NCI-H82 treated with DMSO at 0.1 percent for 48 hours (cell line): ENCODE measurements around the gene PPP2R5C.

Experiments used
- DNase-seq: peaks from one replicate; lab custom pipeline; 2025; ENCODE audit not compliant: unreplicated experiment; lab: John Stamatoyannopoulos, UW

The PPP2R5C gene

GRCh38 chr14:101813171-101813759 is 51.8 kb downstream of the PPP2R5C start:
- DNase-seq, result no peak

- DNase-seq, result no peak
These were observed 52.3 kb downstream of the PPP2R5C start for GRCh38 chr14:101813833-101814232.

DNA sequence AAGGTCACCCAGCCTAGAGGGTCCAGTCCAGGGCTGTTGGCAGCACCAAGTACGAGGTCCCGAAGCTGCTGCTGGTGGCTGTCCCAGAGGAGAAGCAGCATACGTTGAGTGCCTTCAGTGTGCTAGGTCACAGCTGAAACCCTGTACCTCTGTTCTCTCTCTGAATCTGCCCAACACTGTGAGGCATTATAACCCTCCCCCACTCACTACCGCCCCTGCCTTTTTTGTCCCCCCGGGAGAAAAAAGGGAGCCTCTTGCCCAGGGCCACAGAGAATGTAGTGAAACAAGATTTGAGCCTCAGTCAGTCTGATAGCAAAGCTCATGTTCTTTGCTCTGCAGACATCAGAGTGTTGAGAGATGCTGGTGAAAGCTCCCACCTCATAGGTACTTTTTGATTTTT is 53.4 kb downstream of the PPP2R5C start:
- no peak for DNase-seq

DNA sequence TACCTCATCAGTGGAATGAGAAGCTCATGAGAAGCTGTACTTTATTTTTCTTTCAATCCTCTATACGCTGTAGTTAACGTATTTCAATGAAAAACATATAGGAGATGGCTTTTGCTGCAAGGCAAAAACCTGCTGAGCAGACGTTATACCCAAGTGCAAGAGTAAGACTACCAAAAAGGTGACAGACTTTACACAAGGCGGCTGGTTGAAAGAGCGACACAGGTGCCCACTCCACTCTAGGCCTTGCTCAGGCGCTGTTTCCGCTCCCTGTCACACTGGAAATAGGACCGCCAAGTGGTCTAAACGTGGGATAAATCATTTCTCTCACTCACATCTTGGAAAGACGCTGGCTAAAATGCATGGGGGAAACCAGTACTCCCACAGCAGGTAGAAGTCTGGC is 54.5 kb downstream of the PPP2R5C start:
- DNase-seq, result no peak

GRCh38 chr14:101817501-101818001 is 56.0 kb downstream of the PPP2R5C start:
- no peak for DNase-seq

DNA sequence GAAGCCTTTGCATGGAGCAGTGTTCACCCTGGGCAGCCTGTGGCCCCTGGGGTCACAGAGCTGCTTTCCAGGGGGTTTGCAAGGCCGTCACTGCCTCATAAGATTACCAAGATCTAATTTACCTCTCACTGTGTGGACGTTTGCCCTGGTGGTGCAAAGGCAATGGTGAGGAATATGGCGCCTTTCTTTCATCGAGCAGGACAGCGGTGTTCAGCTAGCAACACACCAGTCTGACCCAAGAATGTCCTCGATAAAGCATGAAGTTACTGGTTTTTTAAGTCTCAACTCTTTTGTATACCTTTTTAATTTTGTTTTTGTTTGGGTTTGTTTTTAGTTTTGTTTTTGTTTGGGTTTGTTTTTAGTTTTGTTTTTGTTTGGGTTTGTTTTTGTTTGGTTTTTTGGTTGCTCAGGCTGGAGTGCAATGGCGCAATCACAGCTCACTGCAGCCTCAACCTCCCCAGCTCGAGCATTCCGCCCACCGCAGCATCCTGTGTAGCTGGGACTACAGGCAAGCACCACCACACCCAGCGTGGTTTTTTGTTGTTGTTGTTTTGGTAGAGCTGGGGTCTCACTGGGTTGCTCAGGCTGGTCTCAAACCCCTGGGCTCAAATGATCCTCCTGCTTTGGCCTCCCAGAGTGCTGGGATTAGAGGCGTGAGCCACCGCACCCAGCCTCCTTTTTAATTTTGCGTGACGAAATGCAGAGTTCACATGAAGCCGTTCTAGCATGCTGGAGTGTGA is 57.9 kb downstream of the PPP2R5C start:
- no peak for DNase-seq

DNA sequence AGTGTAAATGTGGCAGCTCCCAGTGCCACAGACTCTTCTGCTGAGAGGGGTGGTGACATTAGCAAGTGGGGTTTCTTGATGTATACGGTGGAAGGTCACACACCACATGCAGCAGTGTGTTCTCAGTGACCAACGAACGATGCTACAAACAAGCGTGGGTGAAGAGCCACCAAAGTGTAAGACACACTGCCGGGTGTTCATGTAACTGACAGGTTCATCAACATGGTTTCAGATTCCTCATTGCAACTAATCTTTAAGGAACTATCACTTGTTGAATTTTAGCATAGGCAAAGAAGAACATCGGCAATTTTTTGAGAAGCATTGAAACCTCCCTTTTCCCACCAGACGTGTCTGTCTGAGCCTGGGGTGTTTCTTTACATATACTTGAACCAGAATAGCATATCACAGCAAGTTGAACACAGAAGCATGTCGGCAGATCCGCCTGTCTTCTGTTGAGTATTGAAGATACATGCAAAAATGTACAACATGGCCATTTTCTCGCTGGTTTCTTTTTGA is 58.8 kb downstream of the PPP2R5C start:
- no peak for DNase-seq

- DNase-seq, result no peak
These were observed 60.0 kb downstream of the PPP2R5C start for GRCh38 chr14:101821528-101821927.

DNA sequence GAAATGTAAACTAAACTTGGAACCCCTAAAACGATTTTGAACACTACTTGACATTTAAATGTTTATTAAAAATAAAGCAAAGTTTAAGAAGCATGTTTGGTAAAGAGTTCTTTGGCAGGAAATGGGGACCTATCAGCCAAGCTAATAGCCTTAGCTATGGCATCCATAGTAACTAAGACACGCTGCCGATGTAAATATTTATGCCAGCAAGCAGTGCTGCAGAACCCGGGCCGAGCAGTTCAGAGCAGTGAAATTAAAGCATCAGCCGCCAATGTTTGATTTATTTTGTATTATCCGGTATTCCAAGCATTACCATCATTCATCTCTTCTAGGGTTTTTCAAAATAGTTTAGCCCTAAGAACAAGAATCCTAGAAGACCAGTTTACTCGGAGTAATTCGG is 61.6 kb downstream of the PPP2R5C start:
- DNase-seq, result no peak

DNA sequence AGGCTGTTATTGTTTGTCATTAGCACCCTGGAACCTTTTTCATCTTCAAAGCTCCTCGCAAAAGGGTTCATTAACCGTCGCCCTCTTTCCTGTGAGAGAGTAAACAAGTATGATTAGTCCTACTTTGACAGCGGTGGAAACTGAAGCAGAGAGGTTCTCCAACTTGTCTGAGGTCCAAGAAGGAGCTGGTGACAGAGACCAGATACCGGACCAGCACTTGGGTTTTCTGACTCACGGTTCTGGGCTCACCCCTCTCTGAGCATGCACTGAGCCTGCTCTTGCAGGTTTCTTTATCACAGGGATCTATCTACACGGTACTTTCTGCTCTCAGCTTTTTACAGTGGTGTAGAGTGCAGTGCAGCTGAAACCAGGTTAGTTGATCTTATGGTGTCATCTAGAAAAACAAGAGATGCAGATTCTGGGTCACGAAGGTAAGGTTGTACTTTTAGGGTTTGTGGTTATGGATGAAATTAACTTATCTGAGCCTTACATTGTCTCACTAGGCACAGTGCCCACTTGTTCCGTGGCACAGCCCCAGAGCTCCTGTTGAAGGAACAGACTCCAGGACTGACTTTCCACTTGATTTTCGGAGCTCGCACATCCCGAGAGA is 62.1 kb downstream of the PPP2R5C start:
- DNase-seq, result no peak

DNA sequence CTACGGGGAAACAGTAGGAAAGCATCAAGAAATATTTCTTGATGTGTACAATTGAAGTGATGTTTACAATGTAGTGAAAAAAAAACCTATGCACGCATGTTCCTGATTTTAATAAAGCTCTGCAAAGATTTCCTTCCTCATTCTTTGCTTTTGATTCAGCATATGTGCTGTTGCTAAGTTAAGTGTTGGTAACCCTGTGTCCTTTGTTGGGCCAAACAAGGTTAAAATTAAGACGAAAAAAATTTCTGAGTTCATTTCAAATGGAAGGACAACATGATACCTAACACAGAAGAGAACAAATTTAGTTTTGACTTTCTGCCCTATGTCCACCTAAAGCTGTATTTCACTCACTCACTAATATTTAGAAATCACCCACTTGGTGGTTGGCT is 62.8 kb downstream of the PPP2R5C start:
- no peak for DNase-seq

- no peak for DNase-seq
These were observed 64.3 kb downstream of the PPP2R5C start for GRCh38 chr14:101825797-101826196.

DNA sequence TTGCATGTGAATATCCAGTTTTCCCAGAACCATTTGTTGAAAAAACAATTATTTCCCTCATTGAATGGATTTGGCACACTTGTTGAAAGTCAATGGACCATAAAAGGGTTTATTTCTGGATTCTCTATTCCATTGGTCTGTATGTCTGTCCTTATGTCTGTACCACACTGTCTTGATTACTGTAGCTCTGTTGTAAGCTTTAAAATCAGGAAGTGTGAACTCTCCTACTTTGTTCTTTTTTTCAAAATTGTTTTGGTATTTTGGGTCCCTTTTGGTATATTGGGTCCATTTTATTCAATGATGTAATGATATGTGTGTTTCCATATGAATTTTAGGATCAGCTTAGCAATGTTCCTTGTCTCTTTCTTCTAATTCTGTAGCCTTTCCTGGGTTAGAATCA is 64.8 kb downstream of the PPP2R5C start:
- DNase-seq, result no peak

DNA sequence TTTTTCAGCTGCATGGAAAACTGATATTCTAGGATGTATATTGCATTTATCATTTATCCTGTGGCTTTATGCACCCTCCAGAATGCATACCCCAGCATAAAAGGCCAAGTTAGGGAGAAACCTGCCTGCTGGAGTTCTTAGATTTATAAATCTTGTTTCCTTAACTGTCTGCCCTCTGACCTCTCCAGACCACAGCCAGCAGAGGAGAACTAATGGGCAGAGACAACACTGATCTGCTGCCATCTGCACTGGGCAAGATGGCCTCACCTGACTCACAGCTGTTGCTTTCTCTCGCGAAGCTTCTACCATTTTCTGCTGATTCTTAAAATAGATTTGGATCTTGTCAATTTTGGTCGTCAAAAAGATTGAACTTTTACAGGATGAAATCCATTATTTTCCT is 65.8 kb downstream of the PPP2R5C start:
- DNase-seq, result no peak

- DNase-seq, result no peak
These were observed 66.5 kb downstream of the PPP2R5C start for GRCh38 chr14:101828046-101828445.

- no peak for DNase-seq
These were observed 68.8 kb downstream of the PPP2R5C start for GRCh38 chr14:101830271-101830670.

DNA sequence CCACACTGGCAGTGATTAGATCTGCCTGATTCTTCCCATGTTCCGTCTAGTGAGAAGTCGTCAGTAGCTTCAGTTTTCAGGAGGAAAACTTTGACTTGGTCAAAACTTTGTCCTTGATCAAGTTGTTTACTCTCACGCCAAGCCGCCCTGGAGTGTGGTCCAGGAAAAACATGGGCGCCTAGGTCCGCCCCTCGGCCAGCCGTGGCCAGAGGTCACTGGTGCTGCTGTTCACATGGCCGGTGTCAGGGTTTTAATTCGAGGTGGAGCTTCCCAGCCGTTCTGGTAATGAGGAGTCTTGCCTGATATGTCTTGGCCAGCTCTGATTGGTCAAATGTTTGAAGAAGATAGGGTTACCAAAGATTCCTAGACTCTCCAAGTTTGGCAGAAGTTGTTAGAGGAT is 71.5 kb downstream of the PPP2R5C start:
- no peak for DNase-seq

- no peak for DNase-seq
These were observed 72.9 kb downstream of the PPP2R5C start for GRCh38 chr14:101834397-101834796.

DNA sequence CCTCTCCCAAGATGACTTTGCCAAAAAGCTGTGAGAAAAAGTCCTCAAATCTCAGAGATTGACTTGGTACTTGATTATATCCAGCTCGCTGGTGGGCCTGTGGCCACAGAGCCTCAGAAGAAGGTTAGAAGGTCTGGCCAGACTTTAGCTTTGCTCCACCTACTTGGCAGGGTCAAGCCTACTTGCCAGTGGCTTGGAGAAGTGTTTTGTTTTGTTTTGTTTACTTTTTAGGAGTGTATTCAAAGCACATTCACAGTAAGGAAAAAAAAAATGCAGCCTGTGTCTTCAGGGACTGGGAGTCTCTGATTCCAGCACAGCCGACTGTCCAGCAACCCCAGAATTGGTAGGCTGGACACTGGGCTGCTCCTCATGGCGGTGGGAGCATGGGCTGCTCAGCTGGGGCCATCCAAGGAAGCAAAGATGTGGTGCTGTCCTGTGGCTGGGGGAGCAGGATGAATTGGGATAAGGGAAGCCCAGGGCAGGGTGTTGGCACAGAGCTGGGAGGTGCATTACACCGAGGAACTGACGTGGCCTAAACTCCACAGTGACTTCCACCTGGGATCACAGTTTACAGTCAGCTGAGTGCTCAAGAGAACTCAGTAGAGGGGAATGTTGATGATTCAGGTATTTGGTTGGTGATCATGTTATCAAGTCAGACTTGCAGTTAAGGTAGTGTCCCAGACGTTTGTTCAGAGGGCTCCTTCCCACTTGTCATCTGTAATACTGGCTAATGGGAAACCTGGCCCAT is 73.5 kb downstream of the PPP2R5C start:
- no peak for DNase-seq

DNA sequence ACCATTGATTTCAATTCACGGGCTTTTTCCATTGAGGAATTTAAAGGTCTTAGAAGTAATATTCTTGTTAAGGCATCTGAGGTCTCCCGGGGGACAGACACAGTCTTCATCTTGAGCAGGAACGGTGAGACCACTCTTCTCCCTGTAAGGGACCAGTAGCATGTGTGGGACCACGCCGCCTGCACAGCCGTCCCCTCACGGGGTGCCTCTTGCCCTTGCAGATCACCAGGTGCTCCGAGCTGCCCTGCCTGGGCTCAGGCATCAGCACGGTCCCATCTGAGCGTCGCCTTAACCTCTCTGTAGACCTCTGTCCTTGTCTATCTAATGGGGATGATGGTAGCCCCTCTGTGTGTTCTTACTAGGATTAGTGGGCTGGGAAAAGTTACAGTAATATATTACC is 74.1 kb downstream of the PPP2R5C start:
- no peak for DNase-seq

DNA sequence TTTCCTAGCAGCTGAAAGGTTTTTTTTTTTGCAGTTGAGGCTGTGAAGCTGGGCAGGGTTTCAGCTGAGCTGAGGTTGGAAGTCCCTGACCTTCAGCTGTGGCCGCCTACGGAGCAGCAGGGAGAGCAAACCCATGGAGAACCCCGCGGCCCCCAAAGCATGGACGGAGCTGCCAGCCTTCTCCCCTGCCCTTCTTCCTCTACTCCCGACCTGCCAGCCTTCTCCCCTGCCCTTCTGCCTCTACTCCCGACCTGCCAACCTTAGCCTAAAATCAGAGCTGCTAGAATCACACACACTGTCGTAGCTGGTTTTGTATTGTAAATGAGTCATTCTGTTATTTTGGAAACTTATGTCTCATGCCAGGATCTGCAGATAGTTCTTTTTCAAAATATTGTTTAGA is 74.6 kb downstream of the PPP2R5C start:
- no peak for DNase-seq
